ENCODE results near the gene NUDT1. TPM values are rescaled to one million over a fixed set of nuclear protein-coding genes. Genes with fewer than 3 reads are reported as not detected.
A peak's percentile ranks its signal among the peaks of the same experiment; 100 is the strongest.

Gene NUDT1
- total and polyA plus RNA-seq, 4 experiments from 2014 or later: 20.9 to 59.2 (median 31.5) TPM

DNA sequence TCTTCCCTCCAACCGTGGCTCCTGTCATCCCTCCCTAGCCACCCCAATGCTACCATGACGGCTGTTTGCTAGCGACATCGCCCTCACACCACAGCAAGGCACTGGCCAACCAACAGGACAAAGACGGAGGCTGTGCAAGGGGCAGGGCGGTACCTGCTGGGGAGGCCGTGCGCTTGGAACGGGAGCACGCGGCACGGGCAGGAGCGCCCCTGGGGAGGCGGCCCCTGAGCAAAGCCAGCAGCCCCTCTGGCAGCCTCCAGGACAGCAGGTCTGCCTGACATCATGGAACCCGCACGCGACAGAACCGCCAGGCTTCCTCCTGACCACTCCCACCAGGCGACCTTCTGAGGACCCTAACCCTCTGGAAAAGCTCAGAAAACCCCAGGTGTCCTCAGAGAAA, 22.0 kb upstream of the NUDT1 start:
- no peaks in the 10 kb centered on the region for H3K9me3 ChIP-seq (ENCODE audit: control insufficient read depth in 1 of 2, low read length in 2 of 2)
- no peaks in the 10 kb centered on the region for H3K27me3 ChIP-seq (ENCODE audit: insufficient read depth, low read length)
- Mint-ChIP-seq H3K36me3 (peaks cover 39 to 62% of the 10 kb centered on the region in 2 donors), H3K27me3 (no peaks in the 10 kb centered on the region), H3K27ac (no peak overlapping the region), H3K4me1 (peaks cover 3 to 12% (median 6%) of the 10 kb centered on the region in 4 donors), H3K4me3 (no peak overlapping the region), H3K9me3 (no peaks in the 10 kb centered on the region)
- peaks cover 23% of the 10 kb centered on the region for H3K36me3 ChIP-seq (ENCODE audit: insufficient read depth, low read length)
- H3K4me3 ChIP-seq (ENCODE audit: low read length in 2 of 2): no peak overlapping the region
- intact Hi-C loops (cut with micrococcal nuclease): no loop called here
- H3K4me1 ChIP-seq (ENCODE audit: insufficient read depth, low read length): no peaks in the 10 kb centered on the region
- H3K27ac ChIP-seq (ENCODE audit: low read depth, low read length): no peak overlapping the region
- POLR2A ChIA-PET (ENCODE audit: partially characterized antibody): no interaction called here
- no peak for DNase-seq
- CTCF ChIA-PET (ENCODE audit: partially characterized antibody): no interaction called here

DNA sequence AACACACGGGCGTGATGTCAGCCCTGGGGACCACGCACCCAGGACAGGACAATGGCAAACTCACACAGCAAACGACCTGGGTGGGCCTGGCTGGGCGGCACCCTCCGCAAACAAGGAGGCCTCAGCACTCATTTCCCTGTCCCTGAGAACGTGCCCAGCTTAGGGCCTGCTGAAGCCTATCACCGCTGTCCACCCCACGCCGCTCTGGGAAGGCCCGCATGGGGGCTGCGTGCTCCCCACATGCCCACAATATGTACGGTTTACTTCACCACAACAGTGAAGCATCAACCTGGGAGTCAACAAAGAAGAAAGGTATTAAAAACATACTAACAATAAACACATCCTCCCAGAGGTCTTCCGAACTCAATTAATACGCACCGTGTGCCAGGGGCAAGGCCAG, 21.5 kb upstream of the NUDT1 start:
- Mint-ChIP-seq H3K4me3 (no peak overlapping the region), H3K27ac (peak overlapping the region in 1 of 7 donors; percentile 51), H3K27me3 (no peaks in the 10 kb centered on the region), H3K4me1 (peaks cover 2 to 10% (median 6%) of the 10 kb centered on the region in 4 donors), H3K36me3 (peaks cover 39 to 58% of the 10 kb centered on the region in 2 donors), H3K9me3 (no peaks in the 10 kb centered on the region)
- CTCF ChIA-PET (ENCODE audit: partially characterized antibody): no interaction called here
- intact Hi-C loops (cut with micrococcal nuclease): no loop called here
- H3K27ac ChIP-seq (ENCODE audit: low read depth, low read length): no peak overlapping the region
- POLR2A ChIA-PET (ENCODE audit: partially characterized antibody): no interaction called here
- H3K9me3 ChIP-seq (ENCODE audit: control insufficient read depth in 1 of 2, low read length in 2 of 2): no peaks in the 10 kb centered on the region
- no peak overlapping the region for H3K4me3 ChIP-seq (ENCODE audit: low read length in 2 of 2)
- H3K4me1 ChIP-seq (ENCODE audit: insufficient read depth, low read length): no peaks in the 10 kb centered on the region
- no peaks in the 10 kb centered on the region for H3K27me3 ChIP-seq (ENCODE audit: insufficient read depth, low read length)
- DNase-seq: no peak
- H3K36me3 ChIP-seq (ENCODE audit: insufficient read depth, low read length): peaks cover 24% of the 10 kb centered on the region

DNA sequence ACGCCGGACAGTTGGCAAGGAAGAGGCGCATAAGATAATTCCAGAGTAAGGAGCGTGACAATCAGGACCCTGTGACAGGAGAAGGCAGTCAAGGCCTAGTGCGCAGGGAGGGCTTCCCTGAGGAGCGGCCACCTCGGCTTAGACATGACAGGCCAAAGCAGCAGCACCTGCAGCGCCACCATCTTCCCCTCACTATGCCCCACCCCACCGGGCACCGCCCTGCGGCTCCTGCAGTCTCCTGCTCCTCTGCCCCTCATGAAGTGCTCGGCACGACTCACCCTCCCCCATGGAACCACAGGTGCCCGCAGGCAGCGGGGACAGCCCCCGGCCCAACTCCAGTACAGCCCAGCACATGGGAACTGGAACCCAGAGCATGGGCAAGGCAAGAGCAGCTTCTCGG, 21.1 kb upstream of the NUDT1 start:
- peaks cover 21% of the 10 kb centered on the region for H3K36me3 ChIP-seq (ENCODE audit: insufficient read depth, low read length)
- Mint-ChIP-seq H3K36me3 (peaks cover 38 to 55% of the 10 kb centered on the region in 2 donors), H3K4me1 (peaks cover 2 to 7% (median 5%) of the 10 kb centered on the region in 4 donors), H3K27ac (no peak overlapping the region), H3K9me3 (no peaks in the 10 kb centered on the region), H3K4me3 (no peak overlapping the region), H3K27me3 (no peaks in the 10 kb centered on the region)
- no peak overlapping the region for H3K27ac ChIP-seq (ENCODE audit: low read depth, low read length)
- intact Hi-C loops (cut with micrococcal nuclease): no loop called here
- H3K4me1 ChIP-seq (ENCODE audit: insufficient read depth, low read length): no peaks in the 10 kb centered on the region
- no peaks in the 10 kb centered on the region for H3K27me3 ChIP-seq (ENCODE audit: insufficient read depth, low read length)
- CTCF ChIA-PET (ENCODE audit: partially characterized antibody): no interaction called here
- no peaks in the 10 kb centered on the region for H3K9me3 ChIP-seq (ENCODE audit: control insufficient read depth in 1 of 2, low read length in 2 of 2)
- DNase-seq: no peak
- no peak overlapping the region for H3K4me3 ChIP-seq (ENCODE audit: low read length in 2 of 2)
- POLR2A ChIA-PET (ENCODE audit: partially characterized antibody): no interaction called here

DNA sequence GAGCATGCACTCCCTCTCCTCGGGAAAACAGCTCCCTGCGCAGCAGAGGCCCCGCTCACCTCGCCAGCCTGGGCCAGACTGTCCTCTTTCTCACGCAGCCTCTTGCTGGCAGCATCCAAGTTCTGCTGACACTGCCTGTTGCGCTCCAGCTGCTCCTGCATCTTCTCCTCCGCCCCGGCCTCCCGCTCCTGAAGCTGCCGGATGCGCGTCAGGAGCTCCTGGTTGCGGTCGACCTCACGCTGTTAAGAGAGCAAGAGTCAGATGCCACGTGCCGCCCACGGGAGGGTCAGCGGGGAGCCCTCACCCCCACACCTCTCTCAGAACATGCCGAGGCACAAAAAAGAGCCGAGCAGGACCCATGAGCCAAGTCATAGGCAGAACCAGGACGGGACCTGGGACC, 19.5 kb upstream of the NUDT1 start:
- intact Hi-C loops (cut with micrococcal nuclease): no loop called here
- Mint-ChIP-seq H3K36me3 (peaks cover 28 to 48% of the 10 kb centered on the region in 2 donors), H3K27ac (no peak overlapping the region), H3K27me3 (no peaks in the 10 kb centered on the region), H3K4me1 (peaks cover 0 to 10% (median 6%) of the 10 kb centered on the region in 4 donors), H3K9me3 (no peaks in the 10 kb centered on the region), H3K4me3 (no peak overlapping the region)
- H3K27me3 ChIP-seq (ENCODE audit: insufficient read depth, low read length): no peaks in the 10 kb centered on the region
- H3K4me3 ChIP-seq (ENCODE audit: low read length in 2 of 2): no peak overlapping the region
- H3K27ac ChIP-seq (ENCODE audit: low read depth, low read length): no peak overlapping the region
- ChIA-PET CTCF (ENCODE audit: partially characterized antibody) (no interaction called here), POLR2A (ENCODE audit: partially characterized antibody) (no interaction called here)
- no peaks in the 10 kb centered on the region for H3K4me1 ChIP-seq (ENCODE audit: insufficient read depth, low read length)
- H3K9me3 ChIP-seq (ENCODE audit: control insufficient read depth in 1 of 2, low read length in 2 of 2): no peaks in the 10 kb centered on the region
- no peak for DNase-seq
- H3K36me3 ChIP-seq (ENCODE audit: insufficient read depth, low read length): peaks cover 22% of the 10 kb centered on the region

DNA sequence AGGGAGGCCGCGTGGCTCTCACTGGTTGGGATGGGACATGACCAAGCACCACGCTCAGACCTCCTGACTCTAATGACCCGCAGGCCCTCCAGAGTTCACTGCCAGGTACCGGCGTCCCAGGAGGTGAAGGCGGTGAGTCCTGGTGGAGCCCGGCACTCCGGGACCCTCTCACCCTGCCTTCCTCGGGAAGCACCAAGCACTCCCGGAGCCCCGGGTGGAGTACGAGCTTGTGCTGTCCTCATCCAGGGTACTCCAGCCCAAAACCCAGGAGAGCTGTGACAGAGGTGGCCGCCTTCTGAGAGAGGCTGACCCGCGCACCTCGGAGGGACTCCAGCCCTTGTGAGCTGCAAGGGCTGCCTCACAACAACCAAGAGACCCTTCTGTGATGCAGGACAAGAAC, 18.7 kb upstream of the NUDT1 start:
- H3K27me3 ChIP-seq (ENCODE audit: insufficient read depth, low read length): no peaks in the 10 kb centered on the region
- Mint-ChIP-seq H3K4me3 (no peak overlapping the region), H3K27ac (no peak overlapping the region), H3K27me3 (no peaks in the 10 kb centered on the region), H3K36me3 (peaks cover 20 to 40% of the 10 kb centered on the region in 2 donors), H3K9me3 (no peaks in the 10 kb centered on the region), H3K4me1 (peaks cover 0 to 17% (median 7%) of the 10 kb centered on the region in 4 donors)
- no peak overlapping the region for H3K27ac ChIP-seq (ENCODE audit: low read depth, low read length)
- DNase-seq: no peak
- H3K36me3 ChIP-seq (ENCODE audit: insufficient read depth, low read length): peaks cover 18% of the 10 kb centered on the region
- H3K9me3 ChIP-seq (ENCODE audit: control insufficient read depth in 1 of 2, low read length in 2 of 2): no peaks in the 10 kb centered on the region
- intact Hi-C loops (cut with micrococcal nuclease): no loop called here
- ChIA-PET CTCF (ENCODE audit: partially characterized antibody) (interaction anchor here (1.0 kb wide), 1 partner anchor 12 kb away, joined by 3 read pairs; no protein-coding TSS in a partner anchor), POLR2A (ENCODE audit: partially characterized antibody) (interaction anchor here (1.2 kb wide), 1 partner anchor 192 kb away, joined by 3 read pairs; no protein-coding TSS in a partner anchor)
- H3K4me1 ChIP-seq (ENCODE audit: insufficient read depth, low read length): no peaks in the 10 kb centered on the region
- H3K4me3 ChIP-seq (ENCODE audit: low read length in 2 of 2): no peak overlapping the region

DNA sequence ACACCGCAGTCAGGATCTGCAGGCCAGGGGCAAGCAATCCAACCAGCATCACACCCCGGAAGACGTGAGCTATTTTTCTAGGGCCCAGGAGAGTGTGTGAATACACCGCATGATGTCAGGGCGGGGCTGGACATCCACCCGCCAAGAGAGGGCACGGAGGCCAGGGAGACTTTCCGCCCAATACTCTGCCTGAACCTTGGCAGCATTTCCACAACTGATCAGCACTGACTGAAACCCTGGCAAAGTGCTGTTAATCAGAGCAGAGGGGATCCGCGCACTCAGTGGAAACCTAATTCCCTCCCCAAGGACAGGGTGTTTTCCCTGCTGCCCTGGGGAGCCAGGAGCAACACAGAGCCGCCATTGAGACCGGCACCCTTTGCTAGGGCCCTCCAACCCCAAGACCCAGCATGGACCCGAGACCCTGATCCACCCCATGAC, 17.5 kb upstream of the NUDT1 start:
- Mint-ChIP-seq H3K27me3 (no peaks in the 10 kb centered on the region), H3K4me3 (no peak overlapping the region), H3K27ac (peak overlapping the region in 2 of 7 donors; percentile 15 to 78), H3K9me3 (no peaks in the 10 kb centered on the region), H3K4me1 (peaks cover under 1 to 20% (median 8%) of the 10 kb centered on the region in 4 donors), H3K36me3 (peaks cover 19 to 35% of the 10 kb centered on the region in 2 donors)
- no peak for DNase-seq
- Histone ChIP-seq H3K4me1 (ENCODE audit: insufficient read depth, low read length) (peaks cover 2% of the 10 kb centered on the region), H3K9me3 (ENCODE audit: control insufficient read depth in 1 of 2, low read length in 2 of 2) (no peaks in the 10 kb centered on the region), H3K27ac (ENCODE audit: low read depth, low read length) (no peak overlapping the region), H3K36me3 (ENCODE audit: insufficient read depth, low read length) (peaks cover 18% of the 10 kb centered on the region), H3K27me3 (ENCODE audit: insufficient read depth, low read length) (no peaks in the 10 kb centered on the region), H3K4me3 (ENCODE audit: low read length in 2 of 2) (no peak overlapping the region)
- intact Hi-C loops (cut with micrococcal nuclease): no loop called here
- ChIA-PET POLR2A (ENCODE audit: partially characterized antibody) (interaction anchor here (1.2 kb wide), 1 partner anchor 194 kb away, joined by 3 read pairs; no protein-coding TSS in a partner anchor), CTCF (ENCODE audit: partially characterized antibody) (no interaction called here)

DNA sequence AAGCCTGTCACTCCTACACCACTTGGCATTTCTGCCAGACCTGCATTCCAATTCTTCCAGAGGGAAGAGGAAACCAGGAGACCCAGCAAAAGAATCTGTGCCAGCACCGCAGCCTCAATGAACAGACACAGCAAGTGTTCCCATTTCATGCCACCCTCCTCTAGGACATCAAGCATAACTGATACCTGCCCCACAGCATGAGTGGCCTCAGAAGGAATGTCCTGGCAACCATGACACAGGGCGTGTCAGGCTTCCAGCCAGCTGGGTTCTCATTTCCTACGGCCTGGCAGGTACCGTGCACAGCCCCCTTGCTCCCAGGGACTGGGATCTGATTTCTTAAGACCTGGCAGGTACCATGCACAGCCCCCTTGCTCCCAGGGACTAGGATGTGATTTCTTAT, 17.1 kb upstream of the NUDT1 start:
- no peaks in the 10 kb centered on the region for H3K9me3 Mint-ChIP-seq
- no peaks in the 10 kb centered on the region for H3K27me3 Mint-ChIP-seq
- POLR2A ChIA-PET (ENCODE audit: partially characterized antibody): no interaction called here
- DNase-seq: no peak
- no peaks in the 10 kb centered on the region for H3K9me3 ChIP-seq (ENCODE audit: control insufficient read depth in 1 of 2, low read length in 2 of 2)
- peaks cover 5 to 24% (median 10%) of the 10 kb centered on the region in 4 donors for H3K4me1 Mint-ChIP-seq
- H3K27ac ChIP-seq (ENCODE audit: low read depth, low read length): no peak overlapping the region
- peaks cover 20% of the 10 kb centered on the region for H3K36me3 ChIP-seq (ENCODE audit: insufficient read depth, low read length)
- no peak overlapping the region for H3K27ac Mint-ChIP-seq
- H3K4me3 ChIP-seq (ENCODE audit: low read length in 2 of 2): no peak overlapping the region
- H3K36me3 Mint-ChIP-seq: peaks cover 21 to 38% of the 10 kb centered on the region in 2 donors
- CTCF ChIA-PET (ENCODE audit: partially characterized antibody): no interaction called here
- intact Hi-C loops (cut with micrococcal nuclease): no loop called here
- peaks cover 6% of the 10 kb centered on the region for H3K4me1 ChIP-seq (ENCODE audit: insufficient read depth, low read length)
- H3K4me3 Mint-ChIP-seq: no peak overlapping the region
- H3K27me3 ChIP-seq (ENCODE audit: insufficient read depth, low read length): no peaks in the 10 kb centered on the region

DNA sequence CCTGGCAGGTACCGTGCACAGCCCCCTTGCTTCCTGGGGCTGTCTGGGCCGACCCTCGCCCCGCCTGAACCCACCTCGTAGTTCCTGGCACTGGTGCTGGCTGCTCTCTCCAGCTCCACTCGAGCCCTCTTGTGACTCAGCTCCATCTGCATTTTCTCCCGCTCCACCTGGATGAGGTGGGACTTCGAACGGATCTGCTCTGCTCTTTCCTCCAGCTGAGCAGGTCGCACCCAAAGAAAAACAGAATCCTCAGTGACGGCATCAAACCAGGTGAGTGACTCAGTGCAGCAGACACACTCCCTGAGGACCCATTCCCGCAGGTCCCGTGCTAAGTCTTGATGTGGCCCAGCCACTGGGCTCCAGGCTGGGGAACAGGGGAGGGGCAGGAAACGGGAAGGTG, 16.7 kb upstream of the NUDT1 start:
- Mint-ChIP-seq H3K36me3 (peaks cover 21 to 38% of the 10 kb centered on the region in 2 donors), H3K4me1 (peaks cover 9 to 29% (median 13%) of the 10 kb centered on the region in 4 donors), H3K4me3 (no peak overlapping the region), H3K27me3 (no peaks in the 10 kb centered on the region), H3K9me3 (no peaks in the 10 kb centered on the region), H3K27ac (no peak overlapping the region)
- intact Hi-C loops (cut with micrococcal nuclease): no loop called here
- H3K27me3 ChIP-seq (ENCODE audit: insufficient read depth, low read length): no peaks in the 10 kb centered on the region
- no peaks in the 10 kb centered on the region for H3K9me3 ChIP-seq (ENCODE audit: control insufficient read depth in 1 of 2, low read length in 2 of 2)
- CTCF ChIA-PET (ENCODE audit: partially characterized antibody): no interaction called here
- no peak for DNase-seq
- H3K4me3 ChIP-seq (ENCODE audit: low read length in 2 of 2): no peak overlapping the region
- peaks cover 21% of the 10 kb centered on the region for H3K36me3 ChIP-seq (ENCODE audit: insufficient read depth, low read length)
- POLR2A ChIA-PET (ENCODE audit: partially characterized antibody): no interaction called here
- H3K27ac ChIP-seq (ENCODE audit: low read depth, low read length): no peak overlapping the region
- peaks cover 8% of the 10 kb centered on the region for H3K4me1 ChIP-seq (ENCODE audit: insufficient read depth, low read length)

Data from CD4-positive, alpha-beta memory T cell (primary cell).